Ovary (tissue), 3 donors: Measurements from ENCODE around the gene HLA-DQB1.

Experiments used
- EP300 ChIP-seq: sonication (generic); formaldehyde crosslinking; IDR thresholded peaks from one replicate; pipeline ENCODE4 v1.6.1; 2017; ENCODE audit warnings: antibody characterized with exemption
- POLR2A ChIP-seq: fragments of 450-650 bp; IDR thresholded peaks from one replicate; pipeline ENCODE4 v1.6.1; 2017; ENCODE audit warnings: antibody characterized with exemption, mild to moderate bottlenecking, moderate library complexity
- TF ChIP-seq, protein P1 (sequence below), 3 donors: fragments of 450-650 bp in 2 of 3; fragments of 200-600 bp in 1 of 3; IDR thresholded peaks; one replicate each; pipeline versions ENCODE4 v1.5.1 to v1.8.0; 2016 to 2022; ENCODE audit warnings: antibody characterized with exemption in 3 of 3, mild to moderate bottlenecking in 1 of 3
- donor health status: DM: no; HTN: no; CAD: no.

DNA sequence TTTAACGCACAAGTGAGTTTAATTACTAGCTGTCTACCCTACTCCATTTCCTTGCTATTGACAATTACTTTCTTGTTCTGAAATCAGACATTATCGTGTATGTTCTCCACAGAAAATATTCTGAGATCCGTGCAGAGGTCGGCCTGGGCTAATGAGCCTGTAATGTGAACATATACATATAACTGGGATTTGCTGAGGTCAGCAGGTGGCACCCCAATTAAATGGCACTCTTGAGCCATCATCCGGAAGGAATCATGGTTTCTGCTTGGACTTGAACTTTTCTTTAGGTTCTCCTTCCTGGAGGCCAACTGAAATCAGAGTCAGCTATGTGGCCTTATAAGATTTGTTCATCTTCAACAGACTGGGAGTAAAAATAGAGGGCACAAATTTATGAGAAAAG is 3.6 kb downstream of the HLA-DQB1 start:
- no peak for TF ChIP-seq POLR2A
- TF ChIP-seq, protein P1, sequence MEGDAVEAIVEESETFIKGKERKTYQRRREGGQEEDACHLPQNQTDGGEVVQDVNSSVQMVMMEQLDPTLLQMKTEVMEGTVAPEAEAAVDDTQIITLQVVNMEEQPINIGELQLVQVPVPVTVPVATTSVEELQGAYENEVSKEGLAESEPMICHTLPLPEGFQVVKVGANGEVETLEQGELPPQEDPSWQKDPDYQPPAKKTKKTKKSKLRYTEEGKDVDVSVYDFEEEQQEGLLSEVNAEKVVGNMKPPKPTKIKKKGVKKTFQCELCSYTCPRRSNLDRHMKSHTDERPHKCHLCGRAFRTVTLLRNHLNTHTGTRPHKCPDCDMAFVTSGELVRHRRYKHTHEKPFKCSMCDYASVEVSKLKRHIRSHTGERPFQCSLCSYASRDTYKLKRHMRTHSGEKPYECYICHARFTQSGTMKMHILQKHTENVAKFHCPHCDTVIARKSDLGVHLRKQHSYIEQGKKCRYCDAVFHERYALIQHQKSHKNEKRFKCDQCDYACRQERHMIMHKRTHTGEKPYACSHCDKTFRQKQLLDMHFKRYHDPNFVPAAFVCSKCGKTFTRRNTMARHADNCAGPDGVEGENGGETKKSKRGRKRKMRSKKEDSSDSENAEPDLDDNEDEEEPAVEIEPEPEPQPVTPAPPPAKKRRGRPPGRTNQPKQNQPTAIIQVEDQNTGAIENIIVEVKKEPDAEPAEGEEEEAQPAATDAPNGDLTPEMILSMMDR (IDR thresholded peaks at IDR 0.05): no peak
- no peak for TF ChIP-seq EP300
